K562 (cell line): ENCODE measurements around the gene PLP2. TPM values are rescaled to one million over a fixed set of nuclear protein-coding genes. Genes with fewer than 3 reads are reported as not detected.

Source experiments
- C11orf30 ChIP-seq: fragments of 450-650 bp; IDR thresholded peaks from 2 replicates; pipeline ENCODE4 v1.6.1; 2016; ENCODE audit warnings: low read depth, mild to moderate bottlenecking
- HMGN3 ChIP-seq: IDR thresholded peaks from 2 replicates; pipeline ENCODE4 v1.6.1; 2011; ENCODE audit warnings: borderline replicate concordance, low read depth, mild to moderate bottlenecking, mixed read lengths, low read length; ENCODE audit not compliant: insufficient read length; ENCODE audit errors: extremely low read depth
- KAT7 ChIP-seq: sonication (generic); formaldehyde crosslinking; IDR thresholded peaks from 2 replicates; pipeline ENCODE4 v1.8.0; 2022; ENCODE audit warnings: missing genetic modification reagents, mild to moderate bottlenecking, borderline replicate concordance
- MAFF ChIP-seq: IDR thresholded peaks from 2 replicates; pipeline ENCODE4 v1.6.1; 2012; ENCODE audit warnings: low read length, improper control_type of control experiment
- MTF1 ChIP-seq: fragments of 250-450 bp; sonication (Bioruptor Pico); IDR thresholded peaks from 2 replicates; pipeline ENCODE4 v1.9.0; 2021; ENCODE audit warnings: moderate library complexity, mild to moderate bottlenecking, inconsistent platforms, borderline replicate concordance
- NCOA1 ChIP-seq: fragments of 450-650 bp; IDR thresholded peaks from 2 replicates; pipeline ENCODE4 v1.6.1; 2016; ENCODE audit warnings: low read depth
- NR2C2 ChIP-seq, 2 experiments: fragments of 200-800 bp in 1 of 2; sonication (Bioruptor generic) in 1 of 2; sonication (generic) in 1 of 2; formaldehyde crosslinking in 1 of 2; IDR thresholded peaks; 2 replicates each; pipeline versions ENCODE4 v1.6.1 to v1.8.0; 2016 to 2022; ENCODE audit warnings: mild to moderate bottlenecking in 1 of 2, missing compliant biosample characterization in 1 of 2, missing genetic modification characterization in 1 of 2, missing genetic modification reagents in 1 of 2
- RBFOX2 ChIP-seq: fragments of 200-400 bp; formaldehyde crosslinking; IDR thresholded peaks from 2 replicates; pipeline ENCODE4 v1.6.1; 2017; ENCODE audit warnings: low read depth, mild to moderate bottlenecking, low read length, moderate library complexity
- SRSF7 ChIP-seq: fragments of 200-400 bp; formaldehyde crosslinking; optimal IDR thresholded peaks from 2 replicates; pipeline ENCODE3; 2017; ENCODE audit warnings: mild to moderate bottlenecking, low read depth, low read length
- TFAM ChIP-seq: fragments of 250-450 bp; sonication (Bioruptor Pico); conservative IDR thresholded peaks from 2 replicates; pipeline ENCODE4 v1.5.0; 2021; ENCODE audit warnings: mild to moderate bottlenecking, moderate library complexity
- ZNF589 ChIP-seq: fragments of 200-800 bp; sonication (Bioruptor generic); IDR thresholded peaks from 2 replicates; pipeline ENCODE4 v1.6.1; 2016; ENCODE audit warnings: low read depth, missing genetic modification characterization, missing compliant biosample characterization
- polyA plus RNA-seq, 8 experiments: library from polyadenylated mRNA; depleted of rRNA in 4 of 8; stranded (reverse) in 5 of 8; unstranded in 3 of 8; fragments of >200 nt; fragmentation: Nextera tagmentation in 2 of 8; fragmentation: Illumina TruSeq in 1 of 8; extraction: Ambion mirVana in 2 of 8; extraction: Trizol in 1 of 8; gene quantifications; 2 replicates each; pipeline versions ENCODE4 v1.2.1 to v1.2.3, GENCODE V29; 2011 to 2014; ENCODE audit warnings: inconsistent platforms in 1 of 8, missing spikeins in 1 of 8
- total RNA-seq, 7 experiments: library from RNA; depleted of rRNA in 6 of 7; stranded (reverse); fragments of >200 nt in 6 of 7; fragmentation: Illumina TruSeq in 2 of 7; extraction: Trizol in 2 of 7; gene quantifications; 2 replicates each; pipeline versions ENCODE4 v1.2.1 to v1.2.3, GENCODE V29; 2011 to 2021; ENCODE audit warnings: low replicate concordance in 1 of 7
- TF ChIP-seq, protein P1 (sequence below): sonication (generic); formaldehyde crosslinking; IDR thresholded peaks from 2 replicates; pipeline ENCODE4 v1.8.0; 2023; ENCODE audit warnings: mild to moderate bottlenecking, missing genetic modification reagents
- TF ChIP-seq, protein P2 (sequence below): fragments of 450-650 bp; IDR thresholded peaks from 2 replicates; pipeline ENCODE4 v1.6.1; 2017; ENCODE audit warnings: antibody characterized with exemption, mild to moderate bottlenecking
- TF ChIP-seq, protein P3 (sequence below): sonication (generic); formaldehyde crosslinking; IDR thresholded peaks from 2 replicates; pipeline ENCODE4 v1.4.0; 2020; ENCODE audit warnings: mild to moderate bottlenecking, missing genetic modification reagents
- TF ChIP-seq, protein P4 (sequence below): fragments of 250-450 bp; sonication (Bioruptor Pico); IDR thresholded peaks from 2 replicates; pipeline ENCODE4 v1.9.0; 2021; ENCODE audit warnings: mild to moderate bottlenecking

PLP2 gene
- total and polyA plus RNA-seq, 9 of the 15 experiments (the other 6 are each of a cell fraction or from before 2014, with no cell fraction given), result 34.7 to 236 (median 112) TPM

DNA sequence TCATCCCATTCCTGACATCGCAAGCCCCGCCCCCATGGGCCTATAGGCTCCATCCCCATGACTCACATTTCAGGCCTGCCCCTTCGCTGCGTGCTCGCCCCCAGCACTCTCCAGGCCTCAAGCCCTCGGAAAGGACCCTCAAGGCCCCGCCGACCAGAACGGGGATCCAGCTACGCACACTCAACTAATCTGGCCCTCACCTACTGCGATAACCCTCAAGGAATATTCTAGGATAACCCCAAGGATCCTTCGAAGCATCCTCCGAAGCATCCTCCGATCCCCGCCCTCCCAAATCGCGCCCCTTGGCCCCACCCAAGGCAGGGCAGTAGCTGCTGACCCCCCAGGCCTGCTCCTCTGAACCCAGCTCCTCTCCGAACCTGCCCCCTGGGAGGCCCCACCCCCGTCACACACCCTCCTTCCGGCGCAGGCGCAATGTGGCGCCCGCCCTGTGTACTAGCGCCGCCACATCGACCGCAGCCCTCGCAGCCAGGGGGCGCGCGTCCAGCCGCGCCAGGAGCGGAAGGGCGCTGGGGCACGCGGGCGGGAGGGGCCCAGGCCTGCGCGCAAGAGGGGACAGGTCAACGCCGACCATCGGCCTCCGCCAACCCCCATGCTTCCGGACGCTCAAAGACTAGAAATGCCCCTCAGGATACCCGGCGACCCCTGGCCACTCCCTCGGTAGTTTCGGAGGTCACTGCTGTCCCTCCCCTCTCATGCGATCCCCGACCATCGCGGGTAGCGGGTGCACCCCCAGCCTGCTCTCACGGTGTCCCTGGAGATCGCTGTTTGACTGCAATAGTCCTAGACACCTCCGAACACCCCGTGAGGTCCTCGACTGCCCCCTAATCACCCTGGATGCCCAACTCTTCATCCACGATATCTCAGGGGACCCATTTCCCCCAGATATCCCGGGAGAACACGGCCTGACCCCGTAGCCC, 15.5 kb upstream of the PLP2 start (continued):
- TF ChIP-seq, protein P1, sequence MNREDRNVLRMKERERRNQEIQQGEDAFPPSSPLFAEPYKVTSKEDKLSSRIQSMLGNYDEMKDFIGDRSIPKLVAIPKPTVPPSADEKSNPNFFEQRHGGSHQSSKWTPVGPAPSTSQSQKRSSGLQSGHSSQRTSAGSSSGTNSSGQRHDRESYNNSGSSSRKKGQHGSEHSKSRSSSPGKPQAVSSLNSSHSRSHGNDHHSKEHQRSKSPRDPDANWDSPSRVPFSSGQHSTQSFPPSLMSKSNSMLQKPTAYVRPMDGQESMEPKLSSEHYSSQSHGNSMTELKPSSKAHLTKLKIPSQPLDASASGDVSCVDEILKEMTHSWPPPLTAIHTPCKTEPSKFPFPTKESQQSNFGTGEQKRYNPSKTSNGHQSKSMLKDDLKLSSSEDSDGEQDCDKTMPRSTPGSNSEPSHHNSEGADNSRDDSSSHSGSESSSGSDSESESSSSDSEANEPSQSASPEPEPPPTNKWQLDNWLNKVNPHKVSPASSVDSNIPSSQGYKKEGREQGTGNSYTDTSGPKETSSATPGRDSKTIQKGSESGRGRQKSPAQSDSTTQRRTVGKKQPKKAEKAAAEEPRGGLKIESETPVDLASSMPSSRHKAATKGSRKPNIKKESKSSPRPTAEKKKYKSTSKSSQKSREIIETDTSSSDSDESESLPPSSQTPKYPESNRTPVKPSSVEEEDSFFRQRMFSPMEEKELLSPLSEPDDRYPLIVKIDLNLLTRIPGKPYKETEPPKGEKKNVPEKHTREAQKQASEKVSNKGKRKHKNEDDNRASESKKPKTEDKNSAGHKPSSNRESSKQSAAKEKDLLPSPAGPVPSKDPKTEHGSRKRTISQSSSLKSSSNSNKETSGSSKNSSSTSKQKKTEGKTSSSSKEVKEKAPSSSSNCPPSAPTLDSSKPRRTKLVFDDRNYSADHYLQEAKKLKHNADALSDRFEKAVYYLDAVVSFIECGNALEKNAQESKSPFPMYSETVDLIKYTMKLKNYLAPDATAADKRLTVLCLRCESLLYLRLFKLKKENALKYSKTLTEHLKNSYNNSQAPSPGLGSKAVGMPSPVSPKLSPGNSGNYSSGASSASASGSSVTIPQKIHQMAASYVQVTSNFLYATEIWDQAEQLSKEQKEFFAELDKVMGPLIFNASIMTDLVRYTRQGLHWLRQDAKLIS (CRISPR knock-in tag), result no peak; the same call in none of the 2 replicates
- peak; percentile 69; the same call in 1 of the 2 replicates for TF ChIP-seq ZNF589 (CRISPR knock-in tag)
- TF ChIP-seq, protein P2, sequence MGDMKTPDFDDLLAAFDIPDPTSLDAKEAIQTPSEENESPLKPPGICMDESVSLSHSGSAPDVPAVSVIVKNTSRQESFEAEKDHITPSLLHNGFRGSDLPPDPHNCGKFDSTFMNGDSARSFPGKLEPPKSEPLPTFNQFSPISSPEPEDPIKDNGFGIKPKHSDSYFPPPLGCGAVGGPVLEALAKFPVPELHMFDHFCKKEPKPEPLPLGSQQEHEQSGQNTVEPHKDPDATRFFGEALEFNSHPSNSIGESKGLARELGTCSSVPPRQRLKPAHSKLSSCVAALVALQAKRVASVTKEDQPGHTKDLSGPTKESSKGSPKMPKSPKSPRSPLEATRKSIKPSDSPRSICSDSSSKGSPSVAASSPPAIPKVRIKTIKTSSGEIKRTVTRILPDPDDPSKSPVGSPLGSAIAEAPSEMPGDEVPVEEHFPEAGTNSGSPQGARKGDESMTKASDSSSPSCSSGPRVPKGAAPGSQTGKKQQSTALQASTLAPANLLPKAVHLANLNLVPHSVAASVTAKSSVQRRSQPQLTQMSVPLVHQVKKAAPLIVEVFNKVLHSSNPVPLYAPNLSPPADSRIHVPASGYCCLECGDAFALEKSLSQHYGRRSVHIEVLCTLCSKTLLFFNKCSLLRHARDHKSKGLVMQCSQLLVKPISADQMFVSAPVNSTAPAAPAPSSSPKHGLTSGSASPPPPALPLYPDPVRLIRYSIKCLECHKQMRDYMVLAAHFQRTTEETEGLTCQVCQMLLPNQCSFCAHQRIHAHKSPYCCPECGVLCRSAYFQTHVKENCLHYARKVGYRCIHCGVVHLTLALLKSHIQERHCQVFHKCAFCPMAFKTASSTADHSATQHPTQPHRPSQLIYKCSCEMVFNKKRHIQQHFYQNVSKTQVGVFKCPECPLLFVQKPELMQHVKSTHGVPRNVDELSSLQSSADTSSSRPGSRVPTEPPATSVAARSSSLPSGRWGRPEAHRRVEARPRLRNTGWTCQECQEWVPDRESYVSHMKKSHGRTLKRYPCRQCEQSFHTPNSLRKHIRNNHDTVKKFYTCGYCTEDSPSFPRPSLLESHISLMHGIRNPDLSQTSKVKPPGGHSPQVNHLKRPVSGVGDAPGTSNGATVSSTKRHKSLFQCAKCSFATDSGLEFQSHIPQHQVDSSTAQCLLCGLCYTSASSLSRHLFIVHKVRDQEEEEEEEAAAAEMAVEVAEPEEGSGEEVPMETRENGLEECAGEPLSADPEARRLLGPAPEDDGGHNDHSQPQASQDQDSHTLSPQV, result peak; percentile 98
- TF ChIP-seq, protein P3, sequence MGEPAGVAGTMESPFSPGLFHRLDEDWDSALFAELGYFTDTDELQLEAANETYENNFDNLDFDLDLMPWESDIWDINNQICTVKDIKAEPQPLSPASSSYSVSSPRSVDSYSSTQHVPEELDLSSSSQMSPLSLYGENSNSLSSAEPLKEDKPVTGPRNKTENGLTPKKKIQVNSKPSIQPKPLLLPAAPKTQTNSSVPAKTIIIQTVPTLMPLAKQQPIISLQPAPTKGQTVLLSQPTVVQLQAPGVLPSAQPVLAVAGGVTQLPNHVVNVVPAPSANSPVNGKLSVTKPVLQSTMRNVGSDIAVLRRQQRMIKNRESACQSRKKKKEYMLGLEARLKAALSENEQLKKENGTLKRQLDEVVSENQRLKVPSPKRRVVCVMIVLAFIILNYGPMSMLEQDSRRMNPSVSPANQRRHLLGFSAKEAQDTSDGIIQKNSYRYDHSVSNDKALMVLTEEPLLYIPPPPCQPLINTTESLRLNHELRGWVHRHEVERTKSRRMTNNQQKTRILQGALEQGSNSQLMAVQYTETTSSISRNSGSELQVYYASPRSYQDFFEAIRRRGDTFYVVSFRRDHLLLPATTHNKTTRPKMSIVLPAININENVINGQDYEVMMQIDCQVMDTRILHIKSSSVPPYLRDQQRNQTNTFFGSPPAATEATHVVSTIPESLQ (CRISPR knock-in tag), result peak; percentile 78; the same call in 1 of the 2 replicates
- peak; percentile 84 for TF ChIP-seq RBFOX2
- TF ChIP-seq MTF1 (CRISPR knock-in tag), result no peak
- no peak for TF ChIP-seq NCOA1
- TF ChIP-seq NR2C2 (CRISPR knock-in tag; IDR thresholded peaks at IDR 0.05), result no peak; the same call in 1 of the 2 replicates
- TF ChIP-seq NR2C2 (tag; IDR thresholded peaks at IDR 0.05), result peak; percentile 69
- TF ChIP-seq, protein P4, sequence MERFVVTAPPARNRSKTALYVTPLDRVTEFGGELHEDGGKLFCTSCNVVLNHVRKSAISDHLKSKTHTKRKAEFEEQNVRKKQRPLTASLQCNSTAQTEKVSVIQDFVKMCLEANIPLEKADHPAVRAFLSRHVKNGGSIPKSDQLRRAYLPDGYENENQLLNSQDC (CRISPR knock-in tag), result no peak
- peak; percentile 77 for TF ChIP-seq HMGN3
- TF ChIP-seq SRSF7, result no peak
- no peak for TF ChIP-seq C11orf30
- TF ChIP-seq KAT7 (CRISPR knock-in tag), result no peak
- no peak for TF ChIP-seq MAFF
- TF ChIP-seq TFAM, result no peak
